NCI-H2196 (cell line): Measurements from ENCODE around the gene BABAM1.
"Not testable (repeated sequence)": the region's sequence is repeated elsewhere in the genome, so short reads cannot be mapped to it uniquely, and the experiment has no call there.

Experiments used
- DNase-seq: peaks from one replicate; lab custom pipeline; 2025; ENCODE audit not compliant: unreplicated experiment; lab: John Stamatoyannopoulos, UW

BABAM1 gene

DNA sequence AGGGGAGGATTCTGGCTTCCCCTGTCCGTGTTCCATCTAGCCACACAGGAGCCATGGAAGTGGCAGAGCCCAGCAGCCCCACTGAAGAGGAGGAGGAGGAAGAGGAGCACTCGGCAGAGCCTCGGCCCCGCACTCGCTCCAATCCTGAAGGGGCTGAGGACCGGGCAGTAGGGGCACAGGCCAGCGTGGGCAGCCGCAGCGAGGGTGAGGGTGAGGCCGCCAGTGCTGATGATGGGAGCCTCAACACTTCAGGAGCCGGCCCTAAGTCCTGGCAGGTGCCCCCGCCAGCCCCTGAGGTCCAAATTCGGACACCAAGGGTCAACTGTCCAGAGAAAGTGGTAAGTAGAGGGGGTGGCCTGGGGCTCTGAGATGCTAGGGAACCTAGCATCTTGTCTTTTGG lies 1.5 kb downstream of the BABAM1 start:
- DNase-seq = no peak

DNA sequence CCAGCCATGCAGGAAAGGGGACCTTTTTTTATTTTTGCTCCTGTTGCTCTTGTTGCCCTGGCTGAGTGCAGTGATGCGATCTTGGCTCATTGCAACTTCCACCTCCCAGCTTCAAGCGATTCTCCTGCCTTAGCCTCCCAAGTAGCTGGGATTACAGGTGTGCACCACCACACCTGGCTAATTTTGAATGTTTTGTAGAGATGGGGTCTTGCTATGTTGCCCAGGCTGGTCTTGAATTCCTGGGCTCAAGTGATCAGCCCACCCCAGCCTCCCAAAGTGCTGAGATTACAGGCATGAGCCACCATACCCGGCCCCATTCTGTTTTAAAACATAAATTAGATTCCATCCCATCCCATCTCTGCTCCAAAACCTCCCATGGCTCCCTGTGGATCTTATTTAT lies 7.6 kb downstream of the BABAM1 start:
- not testable (repeated sequence) for DNase-seq

DNA sequence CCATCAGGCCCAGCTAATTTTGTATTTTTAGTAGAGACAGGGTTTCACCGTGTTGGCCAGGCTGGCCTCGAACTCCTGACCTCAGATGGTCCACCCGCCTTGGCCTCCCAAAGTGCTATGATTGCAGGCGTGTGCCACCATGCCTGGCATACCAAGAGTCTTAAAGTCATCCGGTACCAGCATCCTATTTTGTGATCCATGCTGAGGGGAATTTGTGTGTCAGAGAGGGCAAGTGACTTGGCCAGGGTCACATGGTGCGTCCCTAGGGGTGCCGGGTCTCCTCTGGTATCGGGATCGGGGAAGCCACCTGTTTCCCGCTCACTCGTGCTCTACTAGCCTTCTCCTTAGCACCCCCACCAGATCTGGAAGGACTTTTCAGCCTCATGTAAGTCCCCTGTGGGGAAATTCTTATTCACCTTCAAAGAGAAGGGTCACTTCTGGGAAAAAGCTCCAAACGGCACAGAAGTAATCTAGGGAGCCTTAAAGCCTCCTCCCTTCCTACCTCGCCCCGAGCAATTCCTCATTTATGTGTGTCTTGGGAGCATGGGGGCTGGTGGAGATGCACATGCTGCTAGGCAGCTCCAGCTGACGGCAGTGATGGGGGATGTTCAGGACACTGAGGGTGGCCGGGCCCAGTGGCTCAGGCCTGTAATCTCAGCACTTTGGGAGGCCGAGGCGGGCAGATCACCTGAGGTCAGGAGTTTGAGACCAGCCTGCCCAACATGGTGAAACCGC lies 8.4 kb downstream of the BABAM1 start:
- no peak for DNase-seq

DNA sequence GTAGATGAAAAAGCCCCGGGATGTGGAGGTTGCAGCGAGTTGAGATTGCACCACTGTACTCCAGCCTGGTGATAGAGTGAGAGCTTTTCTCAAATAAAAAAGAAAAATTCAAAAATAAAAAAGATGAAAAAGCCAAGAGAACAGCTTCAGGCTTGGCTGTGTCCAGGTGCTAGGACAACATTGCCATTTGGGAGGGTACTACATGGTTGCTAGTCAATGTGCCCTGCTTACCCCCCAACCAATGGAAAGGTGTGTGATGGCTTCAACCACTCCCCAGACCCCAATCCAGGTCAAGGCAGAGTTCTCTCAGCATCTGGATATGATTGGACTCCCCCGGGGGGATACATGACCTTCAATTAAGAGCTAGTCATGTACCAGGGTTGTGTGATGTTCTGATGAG lies 12.2 kb downstream of the BABAM1 start:
- DNase-seq = no peak

DNA sequence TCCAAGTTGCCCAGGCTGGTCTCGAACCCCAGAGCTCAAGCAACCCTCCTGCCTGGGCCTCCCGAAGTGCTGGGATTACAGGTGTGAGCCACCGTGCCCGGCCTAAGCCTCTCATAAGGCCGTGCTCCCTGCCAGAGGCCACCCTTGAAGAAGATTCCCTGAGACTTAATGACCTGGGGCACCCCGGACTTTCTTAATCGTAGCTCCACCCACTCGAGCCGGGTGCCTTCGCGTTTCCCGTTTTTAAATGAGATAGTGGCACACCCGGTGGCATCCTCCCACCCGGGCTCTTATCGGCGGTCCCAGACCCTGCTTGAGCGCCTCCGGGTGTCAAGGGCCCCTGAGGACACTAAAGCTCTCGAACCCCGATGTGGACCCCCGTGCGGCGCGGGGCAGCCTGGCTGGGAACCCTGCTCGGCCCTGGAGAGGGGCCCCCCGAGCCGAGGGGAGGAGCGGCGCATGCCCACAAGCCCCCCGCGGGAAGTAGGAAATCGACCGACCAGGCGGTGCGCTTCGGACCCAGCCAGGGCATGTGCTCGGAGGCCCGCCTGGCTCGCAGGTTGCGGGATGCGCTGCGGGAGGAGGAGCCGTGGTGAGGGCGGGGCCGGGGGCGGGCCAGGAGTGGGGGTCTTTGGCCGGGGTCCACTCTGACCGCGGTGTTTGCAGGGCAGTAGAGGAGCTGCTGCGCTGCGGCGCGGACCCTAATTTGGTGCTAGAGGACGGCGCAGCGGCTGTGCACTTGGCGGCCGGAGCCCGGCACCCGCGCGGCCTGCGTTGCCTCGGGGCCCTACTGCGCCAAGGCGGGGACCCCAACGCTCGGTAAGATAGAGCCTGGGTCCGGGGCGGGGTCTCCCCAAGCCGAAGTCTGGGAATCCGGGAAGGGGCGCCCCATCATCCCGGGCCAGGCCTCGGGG lies 14.4 kb downstream of the BABAM1 start, which contains the start of gene ANKLE1:
ANKLE1 (plus strand) TSS at position 511 of the 914 bp plus-strand sequence; CDS start at position 531, 20 bp downstream.
- DNase-seq = peak; percentile 25

DNA sequence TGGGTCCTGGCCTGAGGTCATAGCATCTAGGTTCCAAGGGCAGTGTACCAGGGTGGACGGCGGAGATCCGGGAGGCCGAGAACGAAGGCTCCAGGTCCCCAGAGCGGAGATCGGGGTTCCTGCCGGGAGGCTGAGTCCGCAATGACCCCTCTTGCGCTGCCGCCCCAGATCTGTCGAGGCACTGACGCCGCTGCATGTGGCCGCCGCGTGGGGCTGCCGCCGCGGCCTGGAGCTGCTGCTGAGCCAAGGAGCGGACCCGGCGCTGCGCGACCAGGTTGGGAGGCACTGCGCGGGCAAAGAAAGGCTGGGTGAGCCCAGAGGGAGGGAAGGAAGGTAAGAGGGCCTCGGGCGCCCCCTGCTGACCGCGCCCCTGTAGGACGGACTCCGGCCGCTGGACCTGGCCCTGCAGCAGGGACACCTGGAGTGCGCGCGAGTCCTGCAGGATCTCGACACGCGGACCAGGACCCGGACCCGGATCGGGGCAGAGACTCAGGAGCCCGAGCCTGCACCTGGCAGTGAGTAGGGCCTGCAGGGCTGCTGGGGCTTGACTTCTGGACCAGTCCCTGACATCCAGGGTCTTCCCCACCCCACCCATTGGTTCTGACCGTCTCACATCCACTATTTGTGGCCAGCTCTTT lies 15.4 kb downstream of the BABAM1 start:
- peak; percentile 90 for DNase-seq

DNA sequence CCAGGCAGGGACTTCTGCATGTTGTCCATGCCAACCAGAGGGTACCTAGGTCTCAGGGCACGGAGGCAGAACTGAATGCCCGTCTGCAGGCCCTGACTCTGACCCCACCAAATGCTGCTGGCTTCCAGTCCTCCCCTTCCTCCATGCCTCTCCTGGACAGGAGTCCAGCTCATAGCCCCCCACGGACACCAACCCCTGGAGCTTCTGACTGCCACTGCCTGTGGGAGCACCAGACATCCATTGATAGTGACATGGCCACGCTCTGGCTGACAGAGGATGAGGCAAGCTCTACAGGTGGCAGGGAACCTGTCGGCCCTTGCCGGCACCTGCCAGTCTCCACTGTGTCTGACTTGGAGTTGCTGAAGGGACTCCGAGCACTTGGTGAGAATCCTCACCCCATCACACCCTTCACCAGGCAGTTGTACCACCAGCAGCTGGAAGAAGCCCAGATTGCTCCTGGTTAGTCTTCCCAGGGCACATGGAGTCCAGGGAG lies 16.3 kb downstream of the BABAM1 start:
- no peak for DNase-seq

DNA sequence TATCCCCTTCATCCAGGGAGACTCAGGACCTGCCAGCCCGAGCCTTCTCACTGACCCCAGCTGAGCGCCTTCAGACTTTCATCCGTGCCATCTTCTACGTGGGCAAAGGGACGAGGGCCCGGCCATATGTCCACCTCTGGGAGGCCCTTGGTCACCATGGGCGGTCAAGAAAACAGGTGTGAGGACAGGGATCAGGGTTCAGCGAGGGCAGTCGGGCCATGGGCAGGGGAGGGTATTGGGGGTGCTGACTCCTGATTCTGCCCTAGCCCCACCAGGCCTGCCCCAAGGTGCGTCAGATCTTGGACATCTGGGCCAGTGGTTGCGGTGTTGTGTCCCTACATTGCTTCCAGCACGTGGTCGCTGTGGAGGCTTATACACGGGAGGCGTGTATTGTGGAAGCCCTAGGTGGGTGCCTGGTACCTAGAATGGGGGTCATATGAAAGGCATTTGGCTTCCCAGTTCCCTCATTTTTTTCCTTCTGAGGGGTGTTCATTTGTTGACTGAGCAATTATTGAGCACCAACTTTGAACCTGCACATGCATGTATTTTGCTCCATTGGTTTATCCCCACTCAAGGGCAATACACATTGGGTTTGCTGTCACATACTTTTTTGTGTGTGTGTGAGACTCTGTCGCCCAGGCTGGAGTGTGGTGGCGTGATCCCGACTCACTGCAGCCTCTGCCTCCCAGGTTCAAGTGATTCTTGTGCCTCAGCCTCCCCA lies 18.3 kb downstream of the BABAM1 start:
- no peak for DNase-seq

DNA sequence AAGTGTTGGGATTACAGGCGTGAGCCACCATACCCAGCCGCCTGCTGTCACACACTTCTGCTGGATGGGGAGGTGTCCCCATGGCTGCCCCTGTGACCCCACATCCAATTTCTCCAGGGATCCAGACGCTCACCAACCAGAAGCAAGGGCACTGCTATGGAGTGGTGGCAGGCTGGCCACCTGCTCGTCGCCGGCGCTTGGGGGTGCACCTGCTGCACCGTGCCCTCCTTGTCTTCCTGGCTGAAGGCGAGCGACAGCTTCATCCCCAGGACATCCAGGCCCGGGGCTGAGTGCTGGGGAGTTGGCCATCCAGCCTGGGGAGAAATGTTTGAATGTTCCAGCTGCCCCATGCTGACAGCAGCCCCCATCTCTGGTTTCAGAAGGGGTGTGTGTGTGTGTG lies 19.0 kb downstream of the BABAM1 start:
- DNase-seq = no peak

DNA sequence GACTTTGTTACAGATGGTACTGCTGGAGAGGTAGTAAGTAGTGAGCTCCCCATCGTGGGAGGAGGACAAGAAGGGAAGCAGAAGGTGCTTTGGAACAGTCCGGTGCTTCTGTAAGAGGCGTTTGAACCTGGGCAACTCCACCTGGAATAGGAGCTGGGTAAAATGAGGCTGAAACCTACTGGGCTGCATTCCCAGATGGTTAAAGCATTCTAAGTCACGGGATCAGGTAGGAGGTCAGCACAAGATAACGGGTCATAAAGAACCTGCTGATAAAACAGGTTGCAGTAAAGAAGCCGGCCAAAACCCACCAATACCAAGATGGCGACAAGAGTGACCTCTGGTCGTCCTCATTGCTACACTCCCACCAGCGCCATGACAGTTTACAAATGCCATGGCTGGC lies 19.5 kb downstream of the BABAM1 start:
- DNase-seq = no peak

DNA sequence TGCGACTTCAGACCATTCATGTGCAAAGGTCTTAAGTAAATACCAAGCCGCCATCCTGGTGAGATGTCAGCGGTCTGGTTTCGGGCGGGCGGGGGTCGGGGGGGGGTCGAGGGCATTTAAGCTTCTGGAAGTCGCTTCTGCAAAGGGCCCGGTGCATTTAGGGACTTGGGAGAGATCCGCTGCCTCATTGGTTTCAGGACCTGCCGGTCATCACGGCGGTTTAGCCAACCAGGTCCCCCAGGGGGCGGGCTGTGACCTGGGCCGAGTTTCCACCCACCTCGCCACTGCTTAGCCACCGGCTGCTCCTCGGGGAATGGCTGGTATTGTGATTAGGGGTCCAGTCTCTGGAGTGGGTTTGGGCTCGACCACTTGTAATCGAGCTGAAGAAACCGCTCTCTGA lies 22.2 kb downstream of the BABAM1 start:
- no peak for DNase-seq

DNA sequence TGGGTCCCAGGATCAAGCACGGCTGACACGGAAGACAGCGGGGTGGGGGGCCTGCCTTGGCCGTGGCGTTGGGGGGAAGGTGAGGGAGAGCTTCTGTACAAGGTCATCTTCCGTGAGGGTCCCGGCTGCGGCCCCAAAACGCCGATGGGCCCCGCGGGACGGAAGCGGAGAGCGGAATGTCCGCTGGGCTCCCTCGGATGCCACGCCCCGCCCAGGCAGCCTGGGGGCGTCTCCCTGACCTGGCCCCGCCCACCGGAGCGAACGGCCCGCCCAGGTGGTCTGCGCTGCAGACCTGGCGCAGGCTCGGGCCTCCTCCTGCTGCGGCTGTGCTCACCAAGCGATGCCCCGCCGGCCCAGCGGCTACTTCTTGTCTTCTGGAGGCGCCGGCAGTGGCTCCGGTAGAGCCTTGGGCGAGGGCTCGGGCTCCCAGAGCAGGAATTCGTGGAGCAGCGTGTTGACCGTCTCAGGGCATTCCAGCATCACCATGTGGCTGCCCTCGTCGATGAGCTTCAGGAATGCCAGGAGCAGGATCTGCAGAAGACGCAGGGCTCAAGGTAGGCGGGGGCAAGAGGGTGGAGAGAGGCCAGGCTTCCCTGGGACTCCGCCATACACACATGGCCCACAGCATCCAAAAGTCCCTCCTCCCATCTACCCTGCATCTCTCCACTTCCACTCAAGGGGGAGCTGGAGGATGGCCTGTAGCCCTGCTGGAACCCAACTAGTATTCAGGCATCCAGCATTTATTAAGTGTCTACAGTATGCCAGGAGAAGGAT lies 25.2 kb downstream of the BABAM1 start:
- DNase-seq = peak; percentile 28

DNA sequence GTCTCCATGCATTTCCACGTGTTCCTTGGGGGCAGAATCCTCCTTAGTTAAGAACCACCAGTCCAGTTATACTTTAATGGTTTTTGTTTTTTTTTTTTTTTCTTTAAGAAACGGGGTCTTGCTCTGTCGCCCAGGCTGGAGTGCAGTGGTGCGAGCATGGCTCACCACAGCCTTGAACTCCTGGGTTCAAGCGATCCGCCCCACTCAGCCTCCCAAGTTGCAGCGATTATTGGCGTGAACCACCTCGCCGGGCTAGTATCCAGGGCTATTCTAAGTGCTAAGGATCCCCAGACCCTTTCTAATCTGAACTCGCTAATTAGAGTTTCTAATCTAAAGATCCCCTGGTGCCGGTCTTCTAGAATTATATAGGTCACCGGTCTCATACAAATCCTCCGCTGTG lies 26.4 kb downstream of the BABAM1 start:
- no peak for DNase-seq

DNA sequence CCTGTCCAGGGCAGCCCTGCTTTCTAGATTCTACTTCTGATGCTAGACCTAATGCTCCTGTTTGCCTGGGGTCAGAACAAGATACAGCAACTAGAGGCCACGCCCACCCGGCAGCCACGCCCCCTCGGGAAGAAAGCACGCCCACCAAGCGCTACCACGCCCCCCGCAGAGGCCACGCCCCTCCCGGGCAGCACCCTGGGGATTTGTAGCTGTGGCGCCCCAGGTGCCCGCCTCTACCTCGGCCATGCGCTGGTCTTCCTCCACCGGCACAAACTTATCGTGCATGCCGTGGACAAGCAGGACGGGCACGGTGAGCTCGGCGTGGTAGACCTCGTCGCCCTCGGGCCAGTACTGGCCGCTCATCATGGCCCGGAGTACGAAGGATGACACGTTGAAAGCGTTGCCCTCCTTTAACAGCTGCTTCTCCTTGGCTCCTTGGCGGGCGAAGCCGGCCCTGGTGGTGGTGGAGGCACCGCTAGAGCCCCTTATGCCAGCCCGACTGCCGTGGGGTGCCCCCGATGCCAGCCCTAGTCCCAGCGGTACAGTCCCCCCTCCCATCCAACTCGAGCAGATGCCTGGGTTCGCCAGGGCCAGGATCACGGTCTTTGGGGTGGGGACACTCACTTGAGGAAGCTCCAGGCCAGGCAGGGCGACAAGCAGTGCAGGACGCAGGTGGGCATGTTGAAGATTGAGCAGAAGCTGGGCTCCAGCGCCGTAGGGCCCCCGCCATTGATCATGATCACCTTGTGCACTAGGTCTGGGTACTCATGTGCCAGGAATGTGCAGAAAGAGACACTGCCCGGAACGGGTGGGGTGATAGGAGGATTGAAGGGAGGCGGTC lies 27.0 kb downstream of the BABAM1 start:
- DNase-seq = peak; percentile 18

DNA sequence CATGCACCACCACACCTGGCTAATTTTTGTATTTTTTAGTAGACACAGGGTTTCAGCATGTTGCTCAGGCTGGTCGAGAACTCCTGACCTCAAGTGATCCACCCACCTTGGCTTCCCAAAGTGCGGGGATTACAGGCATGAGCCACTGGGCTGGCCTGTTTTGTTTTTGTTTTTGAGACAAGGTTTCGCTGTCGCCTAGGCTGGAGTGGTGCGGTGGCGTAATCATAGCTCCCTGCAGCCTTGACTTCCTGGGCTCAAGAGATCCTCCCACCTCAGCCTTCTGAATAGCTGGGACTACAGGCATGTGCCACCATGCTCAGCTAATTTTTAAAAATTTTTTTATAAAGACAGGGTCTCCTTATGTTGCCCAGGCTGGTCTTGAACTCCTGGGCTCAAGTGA lies 28.3 kb downstream of the BABAM1 start:
- not testable (repeated sequence) for DNase-seq

DNA sequence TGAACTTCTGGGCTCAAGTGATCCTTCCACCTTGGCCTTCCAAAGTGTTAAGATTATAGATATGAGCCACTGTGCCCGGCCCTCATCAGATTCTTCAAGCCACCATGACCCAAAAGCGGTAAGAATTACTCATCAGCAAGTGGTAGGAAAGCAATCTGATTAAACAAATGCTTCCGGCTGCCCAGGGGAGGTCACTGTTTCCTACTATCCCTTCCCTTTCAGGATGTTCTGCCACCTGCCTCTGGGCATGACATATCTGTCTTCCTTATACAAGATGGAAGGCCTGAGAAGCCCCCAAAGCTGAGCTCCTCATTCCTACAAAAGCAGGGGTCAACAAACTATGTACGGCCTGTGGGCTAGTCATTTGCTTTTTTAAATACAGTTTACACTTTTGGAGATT lies 29.0 kb downstream of the BABAM1 start:
- DNase-seq = peak; percentile 53

DNA sequence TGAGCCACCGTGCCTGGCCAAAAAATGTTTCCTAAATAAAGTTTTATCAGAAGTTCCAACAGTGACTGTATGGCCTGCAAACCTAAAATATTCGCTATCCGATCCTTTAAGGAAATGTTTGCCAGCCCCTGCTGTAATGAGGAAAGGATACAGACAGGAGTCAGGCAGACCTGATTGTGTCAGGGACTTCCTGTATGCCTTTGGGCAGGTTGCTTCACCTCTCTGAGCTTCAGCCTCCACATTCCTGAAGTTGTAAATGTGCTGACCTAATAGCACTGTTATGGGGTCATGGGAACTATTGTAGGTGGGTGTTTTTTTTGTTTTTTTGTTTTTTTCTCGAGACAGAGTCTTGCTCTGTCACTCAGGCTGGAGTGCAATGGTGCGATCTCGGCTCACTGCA lies 29.7 kb downstream of the BABAM1 start:
- no peak for DNase-seq

DNA sequence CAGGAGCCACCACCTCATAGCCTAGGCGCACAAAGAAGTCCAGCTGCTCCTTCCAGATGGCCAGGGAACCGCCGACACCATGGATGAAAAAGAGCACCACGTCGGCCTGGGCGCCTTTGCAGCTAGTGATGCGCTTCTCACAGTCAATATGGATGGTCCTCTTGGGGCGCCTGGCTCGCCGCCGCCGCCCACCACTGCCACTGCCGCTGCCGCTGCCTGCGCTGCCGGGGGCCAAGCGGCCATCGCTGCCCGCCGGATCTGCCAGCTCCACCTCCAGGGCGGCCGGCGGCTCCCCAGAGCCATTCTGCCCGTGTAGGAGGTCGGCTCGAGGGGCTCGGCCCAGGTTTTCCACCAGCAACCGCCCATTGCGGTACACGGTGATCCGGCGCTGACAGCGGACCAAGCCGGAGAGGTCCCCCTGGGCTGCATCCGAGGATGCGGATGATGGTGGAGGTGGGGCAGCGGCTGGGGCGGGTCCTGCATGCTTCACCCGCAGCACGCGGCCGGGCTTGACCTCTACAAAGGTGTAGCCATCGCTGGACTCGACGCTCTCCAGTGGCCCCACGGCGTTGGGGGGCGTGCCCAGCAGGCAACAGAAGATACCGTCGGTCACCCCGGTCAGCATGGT lies 33.9 kb downstream of the BABAM1 start:
- no peak for DNase-seq
